IPS-15b (cell line): ENCODE data around the gene GLB1L3.
A peak's percentile ranks its signal among the peaks of the same experiment; 100 is the strongest.

ENCODE experiments used
- H3K27me3 ChIP-seq: one replicate; pipeline ENCODE4 v1.6.1; 2013; ENCODE audit warnings: low read length; ENCODE audit not compliant: control insufficient read depth, insufficient read depth
- H3K36me3 ChIP-seq: one replicate; pipeline ENCODE4 v1.6.1; 2013; ENCODE audit warnings: low read length; ENCODE audit not compliant: control insufficient read depth, insufficient read depth
- H3K4me1 ChIP-seq: one replicate; pipeline ENCODE4 v1.6.1; 2013; ENCODE audit warnings: mild to moderate bottlenecking, low read length; ENCODE audit not compliant: control insufficient read depth, insufficient read depth
- H3K4me3 ChIP-seq: one replicate; pipeline ENCODE4 v1.5.1; 2013; ENCODE audit warnings: low read depth, low read length
- H3K9ac ChIP-seq: one replicate; pipeline ENCODE4 v1.6.1; 2013; ENCODE audit warnings: low read depth, mild to moderate bottlenecking, low read length
- H3K9me3 ChIP-seq: one replicate; pipeline ENCODE4 v1.6.1; 2013; ENCODE audit warnings: mild to moderate bottlenecking, low read length; ENCODE audit not compliant: control insufficient read depth, insufficient read depth

GLB1L3 gene

GRCh38 chr11:134275534-134276395, at the start of gene GLB1L3:
Gene GLB1L3, plus strand, starts transcription at chr11:134276379. Its CDS starts 362 bp downstream, at chr11:134276741.
- peaks cover 24% of the 10 kb centered on the region for H3K4me1 ChIP-seq
- H3K4me3 ChIP-seq: peak within 1 kb of the TSS; percentile 85
- no peaks in the 10 kb centered on the region for H3K9me3 ChIP-seq
- peak within 1 kb of the TSS; percentile 66 for H3K9ac ChIP-seq
- peaks cover 3% of the 10 kb centered on the region for H3K27me3 ChIP-seq
- H3K36me3 ChIP-seq: peaks cover 3% of the 10 kb centered on the region

GRCh38 chr11:134226806-134227325, 49.3 kb upstream of the GLB1L3 start:
- Histone ChIP-seq H3K9ac (no peak overlapping the region), H3K4me3 (no peak overlapping the region), H3K9me3 (no peaks in the 10 kb centered on the region), H3K27me3 (peaks cover 5% of the 10 kb centered on the region), H3K36me3 (no peaks in the 10 kb centered on the region), H3K4me1 (peaks cover 15% of the 10 kb centered on the region)

- Histone ChIP-seq H3K4me1 (peaks cover 7% of the 10 kb centered on the region), H3K36me3 (no peaks in the 10 kb centered on the region), H3K9ac (no peak overlapping the region), H3K27me3 (peaks cover 5% of the 10 kb centered on the region), H3K9me3 (no peaks in the 10 kb centered on the region), H3K4me3 (no peak overlapping the region)
Measured at GRCh38 chr11:134228625-134229024, 47.6 kb upstream of the GLB1L3 start.

- Histone ChIP-seq H3K36me3 (no peaks in the 10 kb centered on the region), H3K27me3 (peaks cover 5% of the 10 kb centered on the region), H3K4me1 (peaks cover 7% of the 10 kb centered on the region), H3K9me3 (no peaks in the 10 kb centered on the region), H3K4me3 (no peak overlapping the region), H3K9ac (no peak overlapping the region)
Measured at GRCh38 chr11:134229126-134229790, 46.9 kb upstream of the GLB1L3 start.

- H3K4me1 ChIP-seq: peaks cover 7% of the 10 kb centered on the region
- H3K27me3 ChIP-seq: peaks cover 5% of the 10 kb centered on the region
- no peak overlapping the region for H3K9ac ChIP-seq
- H3K36me3 ChIP-seq: no peaks in the 10 kb centered on the region
- H3K4me3 ChIP-seq: no peak overlapping the region
- no peaks in the 10 kb centered on the region for H3K9me3 ChIP-seq
Measured at GRCh38 chr11:134230339-134230738, 45.8 kb upstream of the GLB1L3 start.

GRCh38 chr11:134231958-134232659, 44.1 kb upstream of the GLB1L3 start:
- H3K27me3 ChIP-seq: no peaks in the 10 kb centered on the region
- no peaks in the 10 kb centered on the region for H3K36me3 ChIP-seq
- H3K9ac ChIP-seq: no peak overlapping the region
- no peaks in the 10 kb centered on the region for H3K4me1 ChIP-seq
- no peaks in the 10 kb centered on the region for H3K9me3 ChIP-seq
- no peak overlapping the region for H3K4me3 ChIP-seq

- H3K9ac ChIP-seq: no peak overlapping the region
- H3K4me3 ChIP-seq: no peak overlapping the region
- no peaks in the 10 kb centered on the region for H3K27me3 ChIP-seq
- H3K9me3 ChIP-seq: no peaks in the 10 kb centered on the region
- H3K36me3 ChIP-seq: no peaks in the 10 kb centered on the region
- H3K4me1 ChIP-seq: no peaks in the 10 kb centered on the region
Measured at GRCh38 chr11:134233729-134234179, 42.4 kb upstream of the GLB1L3 start.

- no peaks in the 10 kb centered on the region for H3K27me3 ChIP-seq
- H3K4me3 ChIP-seq: no peak overlapping the region
- H3K36me3 ChIP-seq: no peaks in the 10 kb centered on the region
- no peaks in the 10 kb centered on the region for H3K4me1 ChIP-seq
- H3K9ac ChIP-seq: no peak overlapping the region
- H3K9me3 ChIP-seq: no peaks in the 10 kb centered on the region
Measured at GRCh38 chr11:134235399-134235798, 40.8 kb upstream of the GLB1L3 start.

- Histone ChIP-seq H3K9me3 (no peaks in the 10 kb centered on the region), H3K27me3 (no peaks in the 10 kb centered on the region), H3K9ac (no peak overlapping the region), H3K4me1 (no peaks in the 10 kb centered on the region), H3K36me3 (peaks cover 3% of the 10 kb centered on the region), H3K4me3 (no peak overlapping the region)
Measured at GRCh38 chr11:134236834-134237556, 39.2 kb upstream of the GLB1L3 start.

GRCh38 chr11:134237557-134237922, 38.6 kb upstream of the GLB1L3 start:
- peaks cover 3% of the 10 kb centered on the region for H3K36me3 ChIP-seq
- no peaks in the 10 kb centered on the region for H3K27me3 ChIP-seq
- H3K4me1 ChIP-seq: no peaks in the 10 kb centered on the region
- no peak overlapping the region for H3K9ac ChIP-seq
- H3K4me3 ChIP-seq: no peak overlapping the region
- H3K9me3 ChIP-seq: no peaks in the 10 kb centered on the region

- Histone ChIP-seq H3K4me1 (no peaks in the 10 kb centered on the region), H3K36me3 (peaks cover 8% of the 10 kb centered on the region), H3K27me3 (no peaks in the 10 kb centered on the region), H3K4me3 (no peak overlapping the region), H3K9ac (no peak overlapping the region), H3K9me3 (no peaks in the 10 kb centered on the region)
Measured at GRCh38 chr11:134238956-134239355, 37.2 kb upstream of the GLB1L3 start.
